ENCODE measurements around the gene DNAJB2.
"Not testable (repeated sequence)": the region's sequence is repeated elsewhere in the genome, so short reads cannot be mapped to it uniquely, and the experiment has no call there.

The DNAJB2 gene

GRCh38 chr2:219306047-219306446 lies 26.9 kb downstream of the DNAJB2 start:
- no peak for DNase-seq

GRCh38 chr2:219308142-219309101 lies 29.3 kb downstream of the DNAJB2 start:
- DNase-seq, result peak; percentile 82

- DNase-seq, result no peak
Measured at GRCh38 chr2:219309278-219309677, 30.1 kb downstream of the DNAJB2 start, which contains the start of gene PTPRN. Gene PTPRN, minus strand, starts transcription at chr2:219309401. Its CDS starts 69 bp downstream, at chr2:219309332.

GRCh38 chr2:219312683-219313263 lies 33.6 kb downstream of the DNAJB2 start:
- not testable (repeated sequence) for DNase-seq

- DNase-seq, result no peak
Measured at GRCh38 chr2:219314804-219315468, 35.8 kb downstream of the DNAJB2 start.

GRCh38 chr2:219323434-219323833 lies 44.3 kb downstream of the DNAJB2 start:
- DNase-seq, result no peak

- no peak for DNase-seq
Measured at GRCh38 chr2:219325136-219325535, 46.0 kb downstream of the DNAJB2 start.

GRCh38 chr2:219325657-219326315 lies 46.6 kb downstream of the DNAJB2 start:
- DNase-seq, result no peak

- no peak for DNase-seq
Measured at GRCh38 chr2:219327719-219328118, 48.6 kb downstream of the DNAJB2 start.

GRCh38 chr2:219331560-219332213 lies 52.5 kb downstream of the DNAJB2 start:
- DNase-seq, result peak; percentile 43

- no peak for DNase-seq
Measured at GRCh38 chr2:219332542-219332941, 53.4 kb downstream of the DNAJB2 start, which contains the start of gene RESP18. Gene RESP18, minus strand, starts transcription at chr2:219332744.

- no peak for DNase-seq
Measured at GRCh38 chr2:219334076-219334475, 54.9 kb downstream of the DNAJB2 start.

GRCh38 chr2:219335373-219335786 lies 56.2 kb downstream of the DNAJB2 start:
- no peak for DNase-seq

All from activated CD4-positive, alpha-beta T cell treated with anti-CD3 and anti-CD28 coated beads for 48 hours (primary cell).